Activated effector memory CD4-positive, alpha-beta T cell treated with Interleukin-2 at 50 U/mL for 16 hours (primary cell): ENCODE data around the gene DOK6.

Experiments
- DNase-seq: peaks from one replicate; pipeline ENCODE4 v3.0.0-alpha.2; 2020

The DOK6 gene

GRCh38 chr18:69880083-69880482, 479.4 kb downstream of the DOK6 start:
- DNase-seq: no peak

- no peak for DNase-seq
Observed at GRCh38 chr18:69882965-69883668, 482.4 kb downstream of the DOK6 start.

- DNase-seq: no peak
Observed at GRCh38 chr18:69883781-69884180, 483.1 kb downstream of the DOK6 start.

GRCh38 chr18:69885355-69885754, 484.7 kb downstream of the DOK6 start:
- DNase-seq: no peak

GRCh38 chr18:69885841-69886531, 485.3 kb downstream of the DOK6 start:
- DNase-seq: no peak

- no peak for DNase-seq
Observed at GRCh38 chr18:69887256-69887655, 486.6 kb downstream of the DOK6 start.

- no peak for DNase-seq
Observed at GRCh38 chr18:69889009-69889408, 488.3 kb downstream of the DOK6 start.

GRCh38 chr18:69890558-69890957, 489.9 kb downstream of the DOK6 start:
- DNase-seq: no peak

GRCh38 chr18:69894467-69894866, 493.8 kb downstream of the DOK6 start:
- DNase-seq: no peak

GRCh38 chr18:69895066-69896047, 494.7 kb downstream of the DOK6 start:
- DNase-seq: no peak

- DNase-seq: no peak
Observed at GRCh38 chr18:69897397-69898108, 496.9 kb downstream of the DOK6 start.

GRCh38 chr18:69898241-69898861, 497.7 kb downstream of the DOK6 start:
- DNase-seq: peak; percentile 31
